ENCODE measurements around the gene SLC22A1. TPM values are rescaled to one million over a fixed set of nuclear protein-coding genes. Genes with fewer than 3 reads are reported as not detected.
"Not testable (repeated sequence)": the region's sequence is repeated elsewhere in the genome, so short reads cannot be mapped to it uniquely, and the experiment has no call there.

The SLC22A1 gene
- total RNA-seq, 1 donor = 0.86 TPM

DNA sequence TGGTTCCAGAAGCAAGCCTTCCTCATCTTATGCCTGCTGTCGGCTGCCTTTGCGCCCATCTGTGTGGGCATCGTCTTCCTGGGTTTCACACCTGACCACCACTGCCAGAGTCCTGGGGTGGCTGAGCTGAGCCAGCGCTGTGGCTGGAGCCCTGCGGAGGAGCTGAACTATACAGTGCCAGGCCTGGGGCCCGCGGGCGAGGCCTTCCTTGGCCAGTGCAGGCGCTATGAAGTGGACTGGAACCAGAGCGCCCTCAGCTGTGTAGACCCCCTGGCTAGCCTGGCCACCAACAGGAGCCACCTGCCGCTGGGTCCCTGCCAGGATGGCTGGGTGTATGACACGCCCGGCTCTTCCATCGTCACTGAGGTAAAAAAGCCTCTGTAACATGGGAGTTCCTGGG lies 366 bp downstream of the SLC22A1 start:
- no peak overlapping the region for H3K4me3 ChIP-seq (ENCODE audit: low read depth, low read length)
- TF ChIP-seq, protein P1, sequence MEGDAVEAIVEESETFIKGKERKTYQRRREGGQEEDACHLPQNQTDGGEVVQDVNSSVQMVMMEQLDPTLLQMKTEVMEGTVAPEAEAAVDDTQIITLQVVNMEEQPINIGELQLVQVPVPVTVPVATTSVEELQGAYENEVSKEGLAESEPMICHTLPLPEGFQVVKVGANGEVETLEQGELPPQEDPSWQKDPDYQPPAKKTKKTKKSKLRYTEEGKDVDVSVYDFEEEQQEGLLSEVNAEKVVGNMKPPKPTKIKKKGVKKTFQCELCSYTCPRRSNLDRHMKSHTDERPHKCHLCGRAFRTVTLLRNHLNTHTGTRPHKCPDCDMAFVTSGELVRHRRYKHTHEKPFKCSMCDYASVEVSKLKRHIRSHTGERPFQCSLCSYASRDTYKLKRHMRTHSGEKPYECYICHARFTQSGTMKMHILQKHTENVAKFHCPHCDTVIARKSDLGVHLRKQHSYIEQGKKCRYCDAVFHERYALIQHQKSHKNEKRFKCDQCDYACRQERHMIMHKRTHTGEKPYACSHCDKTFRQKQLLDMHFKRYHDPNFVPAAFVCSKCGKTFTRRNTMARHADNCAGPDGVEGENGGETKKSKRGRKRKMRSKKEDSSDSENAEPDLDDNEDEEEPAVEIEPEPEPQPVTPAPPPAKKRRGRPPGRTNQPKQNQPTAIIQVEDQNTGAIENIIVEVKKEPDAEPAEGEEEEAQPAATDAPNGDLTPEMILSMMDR (IDR thresholded peaks at IDR 0.05; ENCODE audit: insufficient read depth, low read depth, low read length) = no peak

DNA sequence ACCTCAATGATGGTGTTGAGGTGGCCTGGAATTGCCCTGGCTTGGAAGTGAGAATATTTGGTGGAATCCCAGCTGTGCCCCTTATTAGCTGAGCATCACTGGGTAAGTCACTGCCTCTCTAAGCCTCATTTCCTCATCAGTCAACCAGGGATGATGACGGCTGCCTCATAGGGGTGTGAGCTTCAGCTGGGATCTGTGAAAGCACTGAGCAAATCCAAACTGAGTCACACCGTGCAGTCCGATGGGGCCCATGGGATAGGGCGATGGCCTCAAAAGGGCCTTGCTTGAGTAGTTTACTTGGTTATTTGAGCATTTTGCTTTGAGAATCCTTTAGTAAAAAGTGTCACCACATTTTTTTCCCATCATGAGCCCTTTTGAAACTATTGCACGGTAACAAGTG lies 1.1 kb downstream of the SLC22A1 start:
- no peak for DNase-seq (ENCODE audit: low read depth)
- no peak overlapping the region for H3K4me3 ChIP-seq (ENCODE audit: low read depth, low read length)
- TF ChIP-seq, protein P1 (IDR thresholded peaks at IDR 0.05; ENCODE audit: insufficient read depth, low read depth, low read length) = no peak

More for the DNA sequence above, 366 bp downstream of the SLC22A1 start:
- DNase-seq (ENCODE audit: low read depth) = no peak

GRCh38 chr6:160124007-160124406 lies 2.4 kb downstream of the SLC22A1 start:
- no peak overlapping the region for H3K4me3 ChIP-seq (ENCODE audit: low read depth, low read length)
- no peak for DNase-seq (ENCODE audit: low read depth)
- TF ChIP-seq, protein P1 (IDR thresholded peaks at IDR 0.05; ENCODE audit: insufficient read depth, low read depth, low read length) = no peak

DNA sequence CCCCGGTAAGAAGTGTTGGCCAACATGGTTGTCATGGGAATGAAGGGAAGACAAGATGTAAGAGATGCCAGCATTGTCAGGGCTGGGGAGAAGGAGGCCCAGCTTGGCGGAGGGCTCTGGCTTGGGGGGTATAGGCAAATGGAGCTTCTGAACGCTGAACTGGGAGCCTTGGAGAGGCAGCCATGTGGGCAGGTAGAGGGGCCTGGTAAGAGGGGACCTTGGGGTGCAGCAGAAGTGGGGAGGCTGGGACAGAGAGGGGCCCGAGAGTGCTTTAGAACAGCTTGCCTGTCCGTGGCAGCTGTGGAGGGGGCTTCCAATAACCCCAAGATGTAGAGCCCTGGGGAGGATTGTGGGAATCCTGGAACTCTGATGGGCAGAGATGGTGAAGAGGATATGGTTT lies 3.0 kb downstream of the SLC22A1 start:
- no peak for DNase-seq (ENCODE audit: low read depth)
- TF ChIP-seq, protein P1 (IDR thresholded peaks at IDR 0.05; ENCODE audit: insufficient read depth, low read depth, low read length) = no peak
- no peak overlapping the region for H3K4me3 ChIP-seq (ENCODE audit: low read depth, low read length)

GRCh38 chr6:160125105-160125504 lies 3.5 kb downstream of the SLC22A1 start:
- not testable (repeated sequence) for DNase-seq (ENCODE audit: low read depth); H3K4me3 ChIP-seq (ENCODE audit: low read depth, low read length)

- no peak for DNase-seq (ENCODE audit: low read depth)
- TF ChIP-seq, protein P1 (IDR thresholded peaks at IDR 0.05; ENCODE audit: insufficient read depth, low read depth, low read length) = no peak
These were observed 5.9 kb downstream of the SLC22A1 start for GRCh38 chr6:160127270-160128124.

DNA sequence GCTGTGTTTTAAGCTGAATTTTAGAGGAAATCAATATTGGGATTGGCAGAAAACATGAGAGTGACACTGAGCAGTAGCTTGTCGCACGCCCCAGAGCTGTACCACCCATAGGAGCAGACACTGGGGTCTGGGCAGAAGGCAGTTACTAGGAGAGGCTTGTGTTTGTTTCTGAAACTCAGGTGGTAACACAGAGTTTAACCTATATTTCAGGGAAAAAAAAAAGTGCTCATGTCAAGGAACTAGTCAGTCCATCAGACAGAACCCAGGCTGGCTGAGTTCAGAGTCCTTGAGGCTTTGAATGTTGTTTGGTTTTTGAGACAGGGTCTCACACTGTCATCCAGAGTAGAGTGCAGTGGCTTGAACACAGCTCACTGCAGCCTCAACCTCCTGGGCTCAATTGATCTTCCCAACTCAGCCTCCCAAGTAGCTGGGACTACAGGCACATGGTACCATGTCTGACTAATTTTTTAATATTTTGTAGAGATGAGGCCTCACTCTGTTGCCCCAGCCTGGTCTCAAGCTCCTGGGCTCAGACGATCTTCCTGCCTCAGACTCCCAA lies 6.6 kb downstream of the SLC22A1 start:
- TF ChIP-seq, protein P1 (IDR thresholded peaks at IDR 0.05; ENCODE audit: insufficient read depth, low read depth, low read length) = no peak
- no peak overlapping the region for H3K4me3 ChIP-seq (ENCODE audit: low read depth, low read length)
- DNase-seq (ENCODE audit: low read depth) = no peak

More at GRCh38 chr6:160127270-160128124, 5.9 kb downstream of the SLC22A1 start:
- H3K4me3 ChIP-seq (ENCODE audit: low read depth, low read length) = no peak overlapping the region
